ENCODE data around the gene KCNQ2.

DNA sequence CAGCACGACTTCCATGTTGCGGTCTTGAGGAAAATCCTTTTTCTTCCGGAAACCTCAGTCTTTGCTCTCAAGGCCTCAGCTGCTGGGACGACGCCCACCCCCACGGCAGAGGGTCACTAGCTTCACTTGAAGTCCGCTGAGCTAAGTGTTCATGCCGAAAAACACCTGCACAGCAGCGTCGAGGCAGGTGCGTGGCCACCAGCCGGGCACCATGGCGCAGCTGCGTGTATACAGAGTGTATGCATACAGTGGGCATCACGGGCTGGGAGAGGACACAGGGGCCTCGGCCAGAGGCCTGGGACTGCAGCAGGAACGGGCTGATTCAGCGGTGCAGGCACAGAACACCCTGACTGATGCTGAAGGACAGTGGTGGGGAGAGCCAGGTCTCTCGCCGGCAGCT, 20.1 kb downstream of the KCNQ2 start:
- TF ChIP-seq CTCF (IDR thresholded peaks at IDR 0.05) (no peak), POLR2A (IDR thresholded peaks at IDR 0.05) (no peak)
